T-helper 9 cell (primary cell): ENCODE measurements around the gene NEUROD2.

Experiments
- DNase-seq: peaks from one replicate; pipeline ENCODE4 v3.0.0-alpha.2; 2020

Gene NEUROD2

DNA sequence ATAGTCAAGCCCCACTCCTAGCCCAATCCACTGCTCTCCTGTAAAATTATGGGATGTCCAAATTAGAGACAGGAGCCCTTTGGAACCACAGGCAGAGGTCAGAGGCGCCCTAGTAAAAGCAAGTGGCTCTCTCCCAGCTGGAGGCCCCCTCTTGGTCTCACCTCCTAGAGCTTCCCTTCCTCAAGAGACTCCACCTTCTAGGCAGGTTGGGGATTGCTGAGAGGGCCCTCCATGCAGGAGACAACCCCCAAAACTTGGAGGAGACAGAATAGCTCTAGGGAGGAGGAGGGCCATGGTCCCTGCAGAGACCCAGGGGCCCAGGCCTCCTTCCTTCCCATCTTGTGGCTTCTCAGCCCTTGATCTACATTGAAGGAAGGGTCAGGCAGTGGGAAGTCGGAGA, 29.4 kb downstream of the NEUROD2 start:
- DNase-seq = no peak

DNA sequence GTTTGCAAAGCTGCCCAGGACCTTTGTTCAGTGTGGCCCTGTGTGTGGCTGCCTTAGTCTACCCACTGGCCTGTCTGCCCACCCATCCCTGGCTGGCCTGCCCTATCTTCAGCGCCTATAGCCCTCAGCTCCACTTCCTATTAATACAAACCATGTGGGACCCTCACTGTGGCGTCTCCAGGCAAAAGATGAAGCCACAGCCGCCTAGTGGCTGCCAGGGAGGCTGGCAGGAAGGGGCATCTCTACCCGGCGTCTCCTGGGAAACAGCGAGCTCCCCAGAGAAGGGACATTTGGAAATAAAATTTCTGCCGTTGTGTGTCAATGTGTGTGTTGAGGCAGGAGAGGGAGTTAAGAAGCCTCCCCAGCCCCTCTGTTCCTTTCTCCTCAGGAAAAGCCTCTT, 31.5 kb downstream of the NEUROD2 start:
- DNase-seq = no peak

DNA sequence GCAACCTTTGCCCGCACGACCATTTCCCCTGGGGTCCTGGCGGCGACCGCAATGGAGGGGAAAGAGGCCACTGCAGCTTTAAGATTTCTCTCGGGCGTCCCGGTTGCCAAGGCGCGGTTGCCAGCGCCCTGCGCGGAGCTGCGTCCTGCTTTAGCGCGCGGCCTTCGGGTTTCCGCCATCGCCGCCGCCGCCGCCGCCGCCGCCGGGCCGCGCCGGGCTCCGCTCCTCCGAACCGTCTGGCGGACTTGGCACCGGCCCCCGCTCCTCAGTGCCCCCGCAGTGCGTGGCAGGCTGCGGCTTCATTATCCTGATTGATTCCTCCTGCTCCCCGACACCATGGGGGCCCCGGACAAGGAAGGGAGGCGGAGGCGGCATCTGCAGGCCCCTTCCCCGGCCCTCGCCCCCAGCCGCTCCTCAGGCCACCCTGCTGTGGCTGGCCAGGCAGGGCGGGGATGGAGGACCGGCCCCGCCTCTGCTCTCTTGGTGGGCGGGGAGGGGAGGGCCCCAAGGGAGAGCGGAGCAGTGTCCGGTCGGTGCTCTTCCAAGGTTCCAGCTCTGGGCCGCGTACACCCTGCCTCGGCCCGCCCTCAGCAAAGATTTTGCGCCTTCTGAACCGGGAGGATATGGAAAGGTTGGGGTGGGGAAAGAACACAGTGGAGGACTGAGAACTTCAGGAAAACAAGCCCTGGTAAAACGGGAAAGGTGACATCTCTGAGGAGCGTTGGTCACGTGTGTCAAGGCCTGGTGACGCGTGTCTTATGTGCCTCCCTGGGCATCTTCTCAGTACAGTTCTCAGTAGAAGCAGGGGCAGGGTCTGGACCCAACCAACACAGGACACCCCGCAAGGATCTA, 34.0 kb downstream of the NEUROD2 start:
- no peak for DNase-seq

DNA sequence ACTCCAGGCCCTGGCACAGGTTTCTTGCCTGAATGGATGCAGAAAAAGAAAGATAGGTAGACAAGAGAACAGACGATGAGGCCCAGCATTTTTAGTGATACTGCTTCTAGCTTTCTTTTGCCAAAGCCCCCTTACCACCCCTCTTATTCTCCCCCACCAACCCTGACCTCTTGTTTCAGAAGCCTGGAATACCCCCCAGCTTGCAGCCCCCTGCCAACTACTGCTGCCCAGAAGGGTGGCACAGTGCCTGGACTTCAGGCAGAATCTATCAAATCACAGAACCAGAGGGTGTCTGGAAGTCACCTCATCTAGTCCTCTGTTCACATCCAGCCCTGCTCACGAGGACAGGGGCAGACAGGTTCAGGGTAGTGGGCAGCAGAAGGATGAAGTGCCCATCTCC, 35.6 kb downstream of the NEUROD2 start:
- DNase-seq = no peak

DNA sequence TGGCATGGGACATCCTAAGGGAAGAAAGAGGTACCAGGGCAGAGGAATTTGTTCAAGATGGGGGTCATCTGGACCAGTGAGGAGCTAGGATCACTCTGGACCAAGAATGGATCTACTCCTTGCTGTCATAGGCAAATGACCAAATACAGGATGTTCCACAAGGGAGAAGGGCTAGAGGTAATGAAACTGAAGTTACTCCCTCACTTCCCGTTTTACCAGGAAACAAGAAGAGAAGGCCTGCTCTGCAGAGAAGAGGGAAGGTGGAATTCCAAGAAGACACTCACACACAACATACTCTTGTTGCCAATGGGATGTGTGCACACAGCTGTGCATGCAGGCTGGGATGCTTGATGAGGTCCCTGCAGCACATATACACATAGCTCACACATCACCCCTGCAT, 38.6 kb downstream of the NEUROD2 start:
- DNase-seq = no peak

DNA sequence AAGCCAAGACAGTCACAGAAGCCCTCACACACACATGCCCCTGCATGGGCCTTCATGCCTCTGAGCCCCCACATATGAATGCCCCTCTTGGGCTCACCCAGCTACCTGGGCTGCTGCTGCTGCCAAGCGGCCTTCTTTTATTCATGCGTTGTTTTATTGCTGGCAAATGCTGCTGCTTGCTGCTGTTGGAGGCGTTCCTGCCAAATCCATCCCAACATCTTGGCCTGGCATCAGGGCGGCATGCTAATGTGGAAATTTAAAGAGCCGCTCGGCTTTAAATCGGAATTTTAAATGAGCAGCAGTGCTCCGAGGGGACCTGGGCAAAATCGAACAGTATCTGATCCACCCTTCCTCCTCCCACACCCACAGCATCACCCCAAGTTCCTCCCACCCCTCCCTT, 39.0 kb downstream of the NEUROD2 start:
- DNase-seq = no peak

DNA sequence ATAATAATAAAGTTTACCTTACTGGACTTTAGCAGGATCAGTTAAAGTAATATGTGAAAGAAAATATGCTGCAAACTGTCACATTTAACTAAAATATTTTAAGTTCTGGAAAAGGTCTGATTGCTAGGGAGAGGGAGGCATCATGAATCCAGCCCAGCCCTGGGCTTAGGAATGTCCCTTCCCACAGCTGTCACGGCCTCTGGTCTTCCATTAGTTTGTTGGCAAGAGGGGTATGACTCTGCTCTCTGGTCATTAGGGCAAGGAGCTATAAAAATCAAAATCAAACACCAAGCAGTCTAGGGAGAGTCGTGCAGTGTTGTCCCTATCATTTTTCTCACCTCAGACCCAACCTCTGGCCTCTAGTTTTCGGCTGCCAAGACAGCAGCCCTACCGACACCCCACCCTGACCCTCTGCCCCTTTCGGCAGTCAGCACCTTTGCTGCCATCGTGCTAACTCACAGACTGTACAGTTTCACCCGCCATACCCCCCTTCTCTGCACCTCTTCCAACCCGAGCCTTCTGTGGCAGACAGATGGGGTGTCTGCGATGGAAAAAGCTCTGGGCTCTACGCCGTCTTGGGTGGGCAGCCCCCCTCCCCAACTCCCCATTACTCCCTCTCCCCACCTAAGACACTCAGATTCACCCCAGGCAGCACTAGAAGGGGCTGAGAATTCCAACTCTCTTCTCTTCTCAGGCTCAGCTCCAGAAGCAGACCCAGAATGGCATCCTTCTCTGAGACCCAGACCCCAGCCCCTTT, 41.4 kb downstream of the NEUROD2 start:
- no peak for DNase-seq

DNA sequence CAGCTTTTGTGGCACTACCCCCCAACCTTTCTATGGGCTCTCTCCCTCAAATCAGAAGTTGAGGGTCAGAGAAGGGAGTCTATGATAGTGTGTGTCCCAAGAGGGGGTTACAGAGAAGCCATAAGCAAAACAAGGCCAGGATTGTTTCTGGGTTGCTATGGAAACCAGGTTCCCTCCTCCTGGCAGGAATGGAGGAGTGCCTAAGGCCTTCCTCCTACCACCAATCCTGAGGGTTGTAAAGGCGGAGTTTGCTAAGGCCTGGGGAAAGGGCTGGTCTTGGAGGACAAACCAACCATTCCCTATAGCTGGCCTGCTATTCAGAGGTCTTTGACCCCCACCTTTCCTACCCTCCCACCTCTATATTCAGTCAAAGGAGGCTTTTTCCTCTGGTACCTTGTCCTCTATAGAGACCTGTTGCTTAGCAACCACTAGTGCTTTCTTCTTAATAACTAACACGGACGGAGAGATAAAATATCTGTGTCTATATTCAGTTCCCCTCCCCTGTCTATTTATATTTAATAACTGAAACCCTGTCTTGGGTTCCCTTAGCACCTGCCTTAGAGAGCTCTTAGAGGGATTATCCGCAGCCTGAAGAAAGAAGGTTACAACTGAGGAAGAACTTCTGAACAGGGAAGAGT, 43.4 kb downstream of the NEUROD2 start:
- no peak for DNase-seq

DNA sequence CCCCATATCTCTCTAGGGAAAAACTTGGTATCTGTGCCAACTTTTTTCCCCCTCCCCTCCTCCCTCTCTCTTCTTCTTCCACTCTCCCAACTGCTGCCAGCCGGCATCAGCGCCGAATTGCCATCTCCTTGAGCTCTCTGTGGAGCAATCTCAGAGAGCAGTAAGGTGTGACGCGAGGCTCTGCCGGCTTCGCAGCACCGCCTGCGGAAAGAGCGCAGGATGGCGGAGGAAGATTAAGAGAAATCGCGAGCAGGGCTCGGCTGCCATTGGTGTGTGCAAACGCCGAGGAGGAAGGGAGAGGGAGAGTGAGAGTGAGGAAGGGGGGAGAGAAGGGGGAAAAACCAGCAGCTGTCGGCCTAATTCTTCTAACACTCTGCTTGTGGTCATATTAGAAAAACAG, 44.2 kb downstream of the NEUROD2 start:
- DNase-seq = no peak

DNA sequence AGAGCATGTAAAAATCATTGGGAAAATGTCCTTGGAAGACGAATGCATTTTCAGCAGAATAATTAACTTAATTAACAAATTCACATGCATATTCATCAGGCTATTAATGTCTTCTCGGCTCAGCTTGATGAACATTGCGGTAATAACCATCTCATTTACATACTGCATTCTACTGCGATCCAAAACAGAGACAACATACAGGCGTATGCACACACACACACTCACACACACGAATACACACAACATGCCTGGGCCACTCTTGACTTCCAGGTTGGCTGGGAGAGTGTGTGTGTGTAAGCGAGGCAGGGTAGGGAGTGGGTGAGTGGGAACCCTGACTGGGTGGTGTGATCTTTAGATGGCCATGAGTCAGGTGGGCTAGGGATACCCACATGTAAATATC, 44.7 kb downstream of the NEUROD2 start:
- DNase-seq = no peak

DNA sequence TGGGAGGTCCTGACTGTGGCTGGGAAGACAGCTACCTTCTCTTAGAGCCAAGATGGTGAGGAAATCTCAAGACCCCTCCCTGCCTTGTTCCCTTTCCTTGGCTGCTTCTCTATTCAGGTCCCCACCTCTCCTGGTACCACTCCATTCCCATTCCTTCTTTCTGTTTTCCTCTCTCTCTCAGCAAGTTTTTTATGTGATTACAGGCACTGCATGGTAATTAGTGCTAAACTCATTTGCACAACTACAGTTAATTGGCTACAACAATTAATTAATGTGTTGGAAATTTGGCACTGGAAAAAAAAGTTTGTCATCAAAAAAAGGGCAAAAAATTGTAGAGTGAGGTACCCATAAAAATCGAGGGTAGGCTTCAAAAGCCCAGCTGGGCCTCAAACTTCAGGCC, 45.3 kb downstream of the NEUROD2 start:
- no peak for DNase-seq

DNA sequence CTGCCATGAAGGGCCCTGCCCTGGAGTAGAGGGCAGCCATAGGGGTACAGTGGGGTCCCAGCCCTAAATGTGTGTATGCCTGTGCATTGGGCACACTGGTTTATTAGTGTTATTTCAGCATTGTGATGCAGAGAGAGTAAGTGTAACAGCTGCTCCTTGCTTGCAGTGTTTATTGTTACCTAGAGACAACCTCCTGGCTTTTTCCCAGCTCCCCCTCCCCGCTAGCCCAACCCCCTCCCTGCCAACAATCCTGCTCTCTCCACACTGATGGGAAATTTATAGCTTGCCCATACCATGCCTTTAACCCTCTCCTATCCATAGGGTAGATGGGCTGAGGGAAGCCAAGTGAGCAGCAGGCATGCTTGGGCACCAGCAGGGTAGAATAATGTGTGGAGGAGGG, 51.3 kb downstream of the NEUROD2 start:
- DNase-seq = no peak

DNA sequence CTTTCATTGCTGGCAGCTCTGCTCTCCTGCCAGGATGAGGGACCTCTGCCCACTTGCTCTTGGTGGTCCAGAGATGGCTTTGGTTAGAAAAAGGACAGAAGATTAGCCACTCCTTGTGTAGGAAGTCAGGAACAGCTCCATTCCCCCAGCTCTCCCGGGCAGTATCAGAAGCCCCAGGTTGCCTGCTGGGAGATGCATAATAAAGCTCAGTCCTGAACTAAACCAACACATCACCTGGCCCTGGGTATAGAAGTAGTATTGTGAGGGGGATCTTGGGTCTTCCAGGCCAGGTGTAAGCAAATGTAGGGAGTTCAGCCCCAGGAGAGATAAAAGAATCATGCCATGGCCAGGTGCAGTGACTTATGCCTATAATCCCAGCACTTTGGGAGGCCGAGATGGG, 52.4 kb downstream of the NEUROD2 start:
- DNase-seq = no peak
